H1 (cell line): Measurements from ENCODE around the gene SCN2B. TPM values are rescaled to one million over a fixed set of nuclear protein-coding genes. Genes with fewer than 3 reads are reported as not detected.

Experiments used
- CTCF ChIA-PET: fragments of 300-600 bp; sonication (Branson Sonifier 250); formaldehyde crosslinking; loops from one replicate; lab custom pipeline; 2021; ENCODE audit not compliant: partially characterized antibody; lab: Charles Lee
- POLR2A ChIA-PET: fragments of 300-600 bp; sonication (Branson Sonifier 250); formaldehyde crosslinking; loops from one replicate; lab custom pipeline; 2021; ENCODE audit warnings: inconsistent platforms; ENCODE audit not compliant: partially characterized antibody; lab: Charles Lee
- DNase-seq, 2 experiments: peaks; one replicate each; pipeline versions ENCODE4 v3.0.0 to v3.0.0-alpha.2; 2010 to 2022; ENCODE audit warnings: low spot score in 2 of 2, low read depth in 1 of 2, mixed read lengths in 1 of 2
- FAIRE-seq: peaks from 2 replicates; lab custom pipeline; 2011; peaks lifted over from hg19 to GRCh38; lab: Jason Lieb, UNC
- H2AFZ ChIP-seq: 2 replicates; pipeline ENCODE4 v1.8.1; 2012; ENCODE audit warnings: low read length, inconsistent platforms
- H2AK5ac ChIP-seq: 2 replicates; pipeline ENCODE4 v1.6.1; 2013; ENCODE audit warnings: low read depth, low read length
- H2BK120ac ChIP-seq: replicated peaks from 2 replicates; pipeline ENCODE3; 2013; ENCODE audit warnings: low read depth, low read length, inconsistent platforms
- H2BK12ac ChIP-seq: 2 replicates; pipeline ENCODE4 v1.6.1; 2013; ENCODE audit warnings: low read depth, low read length
- H2BK15ac ChIP-seq: 2 replicates; pipeline ENCODE4 v1.6.1; 2013; ENCODE audit warnings: low read length
- H2BK20ac ChIP-seq: 2 replicates; pipeline ENCODE4 v1.6.1; 2013; ENCODE audit warnings: low read length
- H2BK5ac ChIP-seq: 2 replicates; pipeline ENCODE4 v1.6.1; 2013; ENCODE audit warnings: low read depth, low read length
- H3K14ac ChIP-seq: 2 replicates; pipeline ENCODE4 v1.6.1; 2013; ENCODE audit warnings: inconsistent platforms; ENCODE audit not compliant: insufficient read length
- H3K18ac ChIP-seq: 2 replicates; pipeline ENCODE4 v1.6.1; 2013; ENCODE audit warnings: low read length; ENCODE audit errors: extremely low read depth
- H3K23ac ChIP-seq: 2 replicates; pipeline ENCODE4 v1.6.1; 2013; ENCODE audit warnings: inconsistent platforms; ENCODE audit not compliant: insufficient read length
- H3K23me2 ChIP-seq: 2 replicates; pipeline ENCODE4 v1.6.1; 2013; ENCODE audit warnings: low read depth, low read length
- H3K27ac ChIP-seq: 2 replicates; pipeline ENCODE4 v1.6.1; 2011; ENCODE audit warnings: low read depth, low read length, inconsistent platforms
- H3K27me3 ChIP-seq, 4 experiments: replicated peaks in 1 of 4; 1 replicate in 1 of 4; 2 replicates in 3 of 4; pipeline versions ENCODE4 v1.6.1 to v1.8.1; 2011 to 2013; ENCODE audit warnings: low read length in 3 of 4, mild to moderate bottlenecking in 3 of 4, inconsistent platforms in 2 of 4, mixed read lengths in 2 of 4, moderate library complexity in 1 of 4; ENCODE audit not compliant: control insufficient read depth in 3 of 4, insufficient read depth in 3 of 4; ENCODE audit errors: extremely low read depth in 1 of 4
- H3K36me3 ChIP-seq, 4 experiments: 2 replicates each; pipeline versions ENCODE4 v1.6.1 to v1.8.1; 2011 to 2013; ENCODE audit warnings: mild to moderate bottlenecking in 4 of 4, low read length in 3 of 4, moderate library complexity in 2 of 4, control low read depth in 1 of 4, inconsistent platforms in 1 of 4; ENCODE audit not compliant: insufficient read depth in 4 of 4, control insufficient read depth in 2 of 4
- H3K4ac ChIP-seq: replicated peaks from 2 replicates; pipeline ENCODE3; 2013; ENCODE audit warnings: low read length, low read depth, mixed read lengths, inconsistent platforms; ENCODE audit not compliant: insufficient read length
- H3K4me1 ChIP-seq, 4 experiments: replicated peaks in 1 of 4; 1 replicate in 1 of 4; 2 replicates in 3 of 4; pipeline versions ENCODE4 v1.6.1 to v1.8.1; 2011 to 2013; ENCODE audit warnings: low read length in 3 of 4, inconsistent platforms in 2 of 4, mixed read lengths in 1 of 4; ENCODE audit not compliant: insufficient read depth in 4 of 4, control insufficient read depth in 3 of 4
- H3K4me2 ChIP-seq, 2 experiments: 2 replicates each; pipeline versions ENCODE4 v1.6.1 to v1.8.1; 2011 to 2013; ENCODE audit warnings: low read depth in 2 of 2, low read length in 2 of 2, control low read depth in 1 of 2, inconsistent platforms in 1 of 2, mild to moderate bottlenecking in 1 of 2; ENCODE audit not compliant: insufficient read depth in 1 of 2
- H3K4me3 ChIP-seq, 4 experiments: fragments of 200-600, 300-600 bp in 1 of 4; sonication (generic), shearing (Covaris generic), sonication (Bioruptor Twin) in 1 of 4; 2 replicates each; pipeline versions ENCODE4 v1.5.1 to v1.8.1; 2011 to 2016; ENCODE audit warnings: low read length in 4 of 4, low read depth in 3 of 4, control low read depth in 2 of 4, inconsistent platforms in 2 of 4, mild to moderate bottlenecking in 2 of 4, mixed read lengths in 1 of 4, moderate library complexity in 1 of 4; ENCODE audit not compliant: insufficient read depth in 2 of 4; ENCODE audit errors: extremely low read depth in 1 of 4
- H3K56ac ChIP-seq: replicated peaks from 2 replicates; pipeline ENCODE3; 2013; ENCODE audit warnings: low read depth, mild to moderate bottlenecking, mixed read lengths, low read length, inconsistent platforms; ENCODE audit not compliant: insufficient read length
- H3K79me1 ChIP-seq: 2 replicates; pipeline ENCODE4 v1.6.1; 2013; ENCODE audit warnings: low read depth, low read length, control low read depth
- H3K79me2 ChIP-seq, 2 experiments: 2 replicates each; pipeline versions ENCODE4 v1.6.1 to v1.8.1; 2012 to 2013; ENCODE audit warnings: low read length in 2 of 2, mild to moderate bottlenecking in 2 of 2, inconsistent platforms in 1 of 2; ENCODE audit not compliant: insufficient read depth in 2 of 2, control insufficient read depth in 1 of 2
- H3K9ac ChIP-seq, 4 experiments: replicated peaks in 1 of 4; 1 replicate in 1 of 4; 2 replicates in 3 of 4; pipeline versions ENCODE4 v1.6.1 to v1.8.1; 2011 to 2013; ENCODE audit warnings: low read depth in 3 of 4, low read length in 3 of 4, control low read depth in 2 of 4, mild to moderate bottlenecking in 2 of 4, moderate library complexity in 2 of 4, inconsistent platforms in 1 of 4; ENCODE audit errors: extremely low read depth in 1 of 4
- H3K9me3 ChIP-seq, 2 experiments: 2 replicates each; pipeline versions ENCODE4 v1.6.1 to v1.8.1; 2012 to 2013; ENCODE audit warnings: mild to moderate bottlenecking in 2 of 2, moderate library complexity in 2 of 2, control low read depth in 1 of 2, inconsistent platforms in 1 of 2, low read depth in 1 of 2, low read length in 1 of 2, mixed read lengths in 1 of 2; ENCODE audit not compliant: insufficient read depth in 2 of 2
- H4K20me1 ChIP-seq, 2 experiments: replicated peaks in 1 of 2; 2 replicates each; pipeline versions ENCODE3 to v1.8.1; 2011 to 2013; ENCODE audit warnings: inconsistent platforms in 2 of 2, low read length in 2 of 2, mild to moderate bottlenecking in 1 of 2; ENCODE audit not compliant: insufficient read depth in 2 of 2, control insufficient read depth in 1 of 2
- H4K5ac ChIP-seq: 2 replicates; pipeline ENCODE4 v1.6.1; 2013; ENCODE audit warnings: low read length, low read depth, mixed read lengths, inconsistent platforms; ENCODE audit not compliant: insufficient read length
- H4K8ac ChIP-seq: 2 replicates; pipeline ENCODE4 v1.8.0; 2013; ENCODE audit warnings: mild to moderate bottlenecking, moderate library complexity, low read length, inconsistent platforms; ENCODE audit not compliant: insufficient read depth; ENCODE audit errors: extremely low read depth
- H4K91ac ChIP-seq: replicated peaks from 2 replicates; pipeline ENCODE3; 2013; ENCODE audit warnings: low read length, mixed read lengths, inconsistent platforms; ENCODE audit not compliant: insufficient read length
- ASH2L ChIP-seq: fragments of 200-600, 300-600 bp; sonication (generic); IDR thresholded peaks from one replicate; pipeline ENCODE4 v1.7.1; 2017; ENCODE audit warnings: low read length
- CTBP2 ChIP-seq: IDR thresholded peaks from 2 replicates; pipeline ENCODE4 v1.7.0; 2011; ENCODE audit warnings: borderline replicate concordance, mild to moderate bottlenecking, moderate library complexity, mixed read lengths, low read length; ENCODE audit not compliant: insufficient read depth, insufficient read length
- HDAC2 ChIP-seq, 2 experiments: fragments of 300-600 bp in 1 of 2; sonication (generic) in 1 of 2; IDR thresholded peaks; 2 replicates each; pipeline ENCODE4 v1.6.1; 2011 to 2012; ENCODE audit warnings: low read depth in 2 of 2, low read length in 2 of 2, mild to moderate bottlenecking in 2 of 2, moderate library complexity in 2 of 2, borderline replicate concordance in 1 of 2, inconsistent platforms in 1 of 2
- JUND ChIP-seq: IDR thresholded peaks from 2 replicates; pipeline ENCODE4 v1.6.1; 2011; ENCODE audit warnings: mild to moderate bottlenecking, improper control_type of control experiment, low read length
- POU5F1 ChIP-seq: IDR thresholded peaks from 2 replicates; pipeline ENCODE4 v1.6.1; 2011; ENCODE audit warnings: low read depth, mild to moderate bottlenecking, low read length, moderate library complexity
- SP4 ChIP-seq: IDR thresholded peaks from 2 replicates; pipeline ENCODE4 v1.6.1; 2012; ENCODE audit warnings: low read length, inconsistent platforms
- ZNF274 ChIP-seq: IDR thresholded peaks from 2 replicates; pipeline ENCODE4 v1.7.0; 2012; ENCODE audit warnings: low read length, borderline replicate concordance; ENCODE audit errors: extremely low read depth
- whole genome bisulfite sequencing, 2 experiments: shearing (Covaris generic) in 1 of 2; methylation state at CpG; one replicate each; pipeline versions ENCODE4 v1.1.6 to v1.1.7; 2013 to 2015; ENCODE audit warnings: low lambda C conversion rate in 2 of 2, mixed read lengths in 2 of 2, inconsistent platforms in 1 of 2, low coverage in 1 of 2, missing lambda C conversion rate in 1 of 2; ENCODE audit not compliant: insufficient replicate concordance in 2 of 2, insufficient coverage in 1 of 2, insufficient read length in 1 of 2; ENCODE audit errors: extremely low coverage in 1 of 2, missing lambda C conversion rate in 1 of 2; 5-methylcytosine and 5-hydroxymethylcytosine counted together
- polyA plus RNA-seq, 7 experiments: library from polyadenylated mRNA; depleted of rRNA in 3 of 7; stranded (reverse) in 5 of 7; unstranded in 2 of 7; fragments of >200 nt in 5 of 7; fragments of 200-250 nt in 2 of 7; gene quantifications; 1 replicate in 5 of 7; 2 replicates in 1 of 7; 4 replicates in 1 of 7; pipeline versions ENCODE4 v1.2.1 to v1.2.3, GENCODE V29; 2011 to 2013; ENCODE audit warnings: missing spikeins in 2 of 7, mixed read lengths in 2 of 7
- total RNA-seq: library from RNA; stranded (reverse); fragmentation: NEBNext Ultra II Directional; extraction: Animal tissue kit (Norgen Biotek cat#: 25700); gene quantifications from 2 replicates; pipeline ENCODE4 v1.2.1, GENCODE V29; 2021
- TF ChIP-seq, protein P1 (sequence below): IDR thresholded peaks from 2 replicates; pipeline ENCODE4 v1.6.1; 2012; ENCODE audit warnings: inconsistent platforms

The SCN2B gene
- total and polyA plus RNA-seq, 2 of the 8 experiments (the other 6 are each of a cell fraction or from before 2014, with no cell fraction given), result 0.14 to 0.24 TPM

DNA sequence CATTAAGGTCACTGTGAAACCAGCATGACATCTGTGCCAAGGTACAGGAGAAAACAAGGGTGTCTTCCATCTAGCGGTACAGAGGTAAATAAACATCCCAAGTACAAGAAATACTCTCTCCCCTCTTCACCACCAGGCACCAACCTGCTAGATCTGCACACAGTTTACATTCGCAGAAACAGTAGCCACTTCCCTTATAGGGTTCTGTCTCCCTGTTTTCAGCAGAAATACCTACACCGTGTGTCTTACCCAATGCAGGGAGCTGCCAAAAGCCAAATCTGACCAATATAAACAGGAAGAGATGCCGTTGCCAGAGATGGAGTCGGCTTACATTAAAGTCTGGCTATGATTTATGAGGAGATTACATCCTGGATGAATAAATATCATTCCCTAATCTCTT, 25.0 kb downstream of the SCN2B start:
- CTCF ChIA-PET, result interaction anchor here (1.1 to 12.7 kb wide), 2 partner anchors 20 to 29 kb away, joined by 5 to 245 read pairs; no protein-coding TSS in a partner anchor
- Histone ChIP-seq H3K18ac (no peak overlapping the region), H3K79me2 (no peaks in the 10 kb centered on the region), H3K14ac (no peak overlapping the region), H2BK20ac (no peak overlapping the region), H2BK120ac (no peak overlapping the region), H3K79me1 (no peaks in the 10 kb centered on the region), H3K9ac (no peak overlapping the region), H3K4ac (no peak overlapping the region), H3K23ac (no peak overlapping the region), H3K9me3 (no peaks in the 10 kb centered on the region), H4K8ac (no peak overlapping the region), H3K4me3 (peak overlapping the region in 1 of 4 experiments; percentile 96; a peak in 2 of 8 replicates), H4K20me1 (peaks cover 0 to 2% of the 10 kb centered on the region in 2 experiments), H2AFZ (no peak overlapping the region), H3K56ac (no peak overlapping the region), H3K27me3 (peaks cover 29 to 66% (median 65%) of the 10 kb centered on the region in 4 experiments), H2AK5ac (no peak overlapping the region; the same call in 1 of the 2 replicates), H2BK12ac (no peak overlapping the region), H4K5ac (no peak overlapping the region), H3K27ac (no peak overlapping the region), H3K23me2 (peaks cover 21% of the 10 kb centered on the region), H3K4me2 (peak overlapping the region; percentile 91 to 98; a peak in 3 of 4 replicates), H3K4me1 (peaks cover 4 to 58% (median 37%) of the 10 kb centered on the region in 4 experiments), H2BK15ac (0 out of 2 replicates have a peak overlapping the region, but pooled peaks have one; percentile 84), H3K36me3 (no peaks in the 10 kb centered on the region), H2BK5ac (no peak overlapping the region; the same call in 1 of the 2 replicates), H4K91ac (no peak overlapping the region)
- WGBS, 2 experiments, result 76% methylated on average over 5 of the region's 5 CpGs; no CpG with 5 or more reads in 1 of the 2 experiments
- FAIRE-seq (no peak), DNase-seq (no peak)
- POLR2A ChIA-PET, result no interaction called here
- TF ChIP-seq JUND (no peak), POU5F1 (no peak), SP4 (no peak), ZNF274 (no peak), HDAC2 (IDR thresholded peaks at IDR 0.05; ENCODE audit: borderline replicate concordance in 1 of 2, low read depth in 2 of 2, low read length in 2 of 2) (no peak), CTBP2 (no peak), ASH2L (no peak)
- TF ChIP-seq, protein P1, sequence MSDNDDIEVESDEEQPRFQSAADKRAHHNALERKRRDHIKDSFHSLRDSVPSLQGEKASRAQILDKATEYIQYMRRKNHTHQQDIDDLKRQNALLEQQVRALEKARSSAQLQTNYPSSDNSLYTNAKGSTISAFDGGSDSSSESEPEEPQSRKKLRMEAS, result no peak
